MM.1S (cell line): ENCODE measurements around the gene PTMS.

Experiments used
- DNase-seq: peaks from one replicate; pipeline ENCODE4 v3.0.0-alpha.2; 2015
- H2AFZ ChIP-seq: fragments of 300-600 bp; sonication (generic); 2 replicates; pipeline ENCODE4 v1.6.0; 2016; ENCODE audit warnings: antibody characterized with exemption, low read length
- H3F3A ChIP-seq: fragments of 300-600 bp; sonication (generic); 2 replicates; pipeline ENCODE4 v1.6.1; 2016; ENCODE audit warnings: mild to moderate bottlenecking, antibody characterized with exemption, low read length, moderate library complexity, mixed read lengths; ENCODE audit not compliant: insufficient read depth
- H3K27ac ChIP-seq: fragments of 300-600 bp; sonication (generic); 2 replicates; pipeline ENCODE4 v1.5.1; 2016; ENCODE audit warnings: mild to moderate bottlenecking, low read length
- H3K27me3 ChIP-seq: fragments of 300-600 bp; sonication (generic); replicated peaks from 2 replicates; pipeline ENCODE4 v1.6.0; 2016; ENCODE audit warnings: low read length; ENCODE audit not compliant: insufficient read depth
- H3K36me3 ChIP-seq: fragments of 300-600 bp; sonication (generic); replicated peaks from 2 replicates; pipeline ENCODE4 v1.6.1; 2016; ENCODE audit warnings: mild to moderate bottlenecking, low read length, mixed read lengths; ENCODE audit not compliant: insufficient read depth
- H3K4me1 ChIP-seq: fragments of 300-600 bp; sonication (generic); 2 replicates; pipeline ENCODE4 v1.6.1; 2016; ENCODE audit warnings: low read length, mixed read lengths
- H3K4me2 ChIP-seq: fragments of 300-600 bp; sonication (generic); 2 replicates; pipeline ENCODE4 v1.6.0; 2016; ENCODE audit warnings: low read depth, low read length
- H3K4me3 ChIP-seq: fragments of 300-600 bp; sonication (generic); 2 replicates; pipeline ENCODE4 v1.5.1; 2016; ENCODE audit warnings: low read length, mixed read lengths
- H3K79me2 ChIP-seq: fragments of 300-600 bp; sonication (generic); 2 replicates; pipeline ENCODE4 v1.6.1; 2016; ENCODE audit warnings: mixed run types, low read length, mixed read lengths
- H3K9ac ChIP-seq: fragments of 300-600 bp; sonication (generic); 2 replicates; pipeline ENCODE4 v1.6.1; 2016; ENCODE audit warnings: low read length, mixed read lengths
- H3K9me2 ChIP-seq: fragments of 300-600 bp; sonication (generic); replicated peaks from 2 replicates; pipeline ENCODE4 v1.6.1; 2016; ENCODE audit warnings: mild to moderate bottlenecking, low read length, mixed read lengths; ENCODE audit not compliant: insufficient read depth
- H3K9me3 ChIP-seq: fragments of 300-600 bp; sonication (generic); replicated peaks from 2 replicates; pipeline ENCODE4 v1.6.1; 2016; ENCODE audit warnings: mild to moderate bottlenecking, low read length, mixed read lengths; ENCODE audit not compliant: insufficient read depth
- H4K20me1 ChIP-seq: fragments of 300-600 bp; sonication (generic); 2 replicates; pipeline ENCODE4 v1.6.1; 2016; ENCODE audit warnings: mild to moderate bottlenecking, low read length, moderate library complexity, mixed read lengths; ENCODE audit not compliant: insufficient read depth
- CTCF ChIP-seq: fragments of 300-600 bp; sonication (generic); IDR thresholded peaks from 2 replicates; pipeline ENCODE4 v1.5.1; 2016; ENCODE audit warnings: antibody characterized with exemption, low read length, mixed read lengths
- EZH2 ChIP-seq: fragments of 300-600 bp; sonication (generic); optimal IDR thresholded peaks from 2 replicates; pipeline ENCODE3; 2017; ENCODE audit warnings: low read depth, mild to moderate bottlenecking, antibody characterized with exemption, low read length, mixed read lengths
- EZH2phosphoT487 ChIP-seq: fragments of 300-600 bp; sonication (generic); IDR thresholded peaks from 2 replicates; pipeline ENCODE4 v1.6.1; 2018; ENCODE audit warnings: antibody characterized with exemption, low read length

Gene PTMS

GRCh38 chr12:6766651-6767349, 637 bp downstream of the PTMS start:
- peaks cover 13% of the 10 kb centered on the region for H3K27me3 ChIP-seq
- H2AFZ ChIP-seq: peak overlapping the region; percentile 76
- no peak overlapping the region for H3K27ac ChIP-seq
- TF ChIP-seq CTCF: peak; percentile 58
- TF ChIP-seq EZH2: no peak
- peaks cover 13% of the 10 kb centered on the region; the same call in 1 of the 2 replicates for H3F3A ChIP-seq
- peaks cover 16% of the 10 kb centered on the region for H3K4me1 ChIP-seq
- H3K4me2 ChIP-seq: peak overlapping the region; percentile 87
- no peaks in the 10 kb centered on the region for H3K79me2 ChIP-seq
- no peaks in the 10 kb centered on the region for H3K9me2 ChIP-seq
- no peaks in the 10 kb centered on the region for H4K20me1 ChIP-seq
- H3K4me3 ChIP-seq: peak overlapping the region; percentile 61
- DNase-seq: peak; percentile 69
- peak overlapping the region; percentile 28; the same call in 1 of the 2 replicates for H3K9ac ChIP-seq
- H3K9me3 ChIP-seq: no peaks in the 10 kb centered on the region
- no peaks in the 10 kb centered on the region for H3K36me3 ChIP-seq

DNA sequence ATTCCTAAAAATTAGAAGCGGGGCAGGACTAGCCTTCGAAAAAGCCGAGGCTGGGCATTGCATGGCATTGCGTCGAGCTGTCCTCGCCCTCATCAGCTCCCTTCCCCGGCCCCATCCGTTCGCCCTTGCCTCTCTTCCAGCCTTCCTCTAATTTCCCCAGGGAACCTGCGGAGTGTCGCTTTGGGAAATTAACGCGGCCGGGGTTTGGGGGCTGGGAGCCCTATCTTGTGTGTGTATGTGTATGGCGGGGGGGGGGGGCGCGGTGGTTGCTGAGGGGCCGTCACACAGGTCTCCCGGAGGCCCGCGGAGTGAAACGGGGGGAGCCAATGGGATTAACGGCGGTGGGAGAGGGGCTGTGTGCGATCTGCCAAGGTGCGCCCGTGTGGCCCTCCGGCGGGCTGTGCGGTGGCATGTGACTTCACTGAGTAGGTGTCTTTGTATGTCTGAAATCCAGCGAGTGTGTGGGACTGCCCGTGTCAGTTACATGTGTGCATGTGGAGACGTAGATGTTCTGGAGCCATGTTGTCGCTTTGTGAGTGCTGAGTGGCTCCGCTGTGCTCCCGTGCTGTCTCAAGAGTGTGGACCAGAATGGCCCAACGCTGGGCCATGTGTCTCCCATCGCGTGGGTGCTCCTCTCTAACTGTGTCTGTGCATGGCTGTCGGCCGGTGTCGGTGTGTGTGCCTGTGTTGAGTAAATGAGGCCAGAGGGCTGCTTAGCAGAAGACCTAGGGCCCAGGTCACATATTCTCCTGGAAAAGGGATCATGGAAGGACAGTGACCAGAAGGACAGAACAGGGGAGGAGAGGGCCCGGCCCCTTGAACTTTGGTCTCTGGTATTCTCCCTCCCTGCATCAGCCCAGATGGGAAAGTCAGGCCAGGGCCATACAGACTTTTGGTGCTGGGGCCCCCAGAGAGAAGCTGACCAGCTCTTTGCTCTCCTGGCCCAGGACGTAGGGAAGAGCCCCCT, 1.5 kb downstream of the PTMS start:
- no peak for TF ChIP-seq CTCF
- no peak for TF ChIP-seq EZH2phosphoT487
- TF ChIP-seq EZH2: no peak
- H3K4me3 ChIP-seq: peak overlapping the region; percentile 61
- no peaks in the 10 kb centered on the region for H3K9me3 ChIP-seq
- H3K4me2 ChIP-seq: peak overlapping the region; percentile 87
- peak overlapping the region; percentile 76 for H2AFZ ChIP-seq
- peaks cover 13% of the 10 kb centered on the region for H3K27me3 ChIP-seq
- H3K9me2 ChIP-seq: no peaks in the 10 kb centered on the region
- H3K36me3 ChIP-seq: no peaks in the 10 kb centered on the region
- no peak for DNase-seq
- H4K20me1 ChIP-seq: no peaks in the 10 kb centered on the region
- peaks cover 15% of the 10 kb centered on the region; the same call in 1 of the 2 replicates for H3F3A ChIP-seq
- peaks cover 16% of the 10 kb centered on the region for H3K4me1 ChIP-seq
- no peaks in the 10 kb centered on the region for H3K79me2 ChIP-seq
- H3K9ac ChIP-seq: peak overlapping the region; percentile 28; the same call in 1 of the 2 replicates
- H3K27ac ChIP-seq: no peak overlapping the region

- H3K4me3 ChIP-seq: no peak overlapping the region
- no peak for DNase-seq
- no peaks in the 10 kb centered on the region for H3K79me2 ChIP-seq
- H4K20me1 ChIP-seq: no peaks in the 10 kb centered on the region
- no peak overlapping the region for H3K27ac ChIP-seq
- no peak overlapping the region for H3K9ac ChIP-seq
- H3K9me3 ChIP-seq: no peaks in the 10 kb centered on the region
- peaks cover 15% of the 10 kb centered on the region for H3K4me1 ChIP-seq
- no peaks in the 10 kb centered on the region for H3K36me3 ChIP-seq
- TF ChIP-seq CTCF (no peak), EZH2 (no peak), EZH2phosphoT487 (no peak)
- no peaks in the 10 kb centered on the region for H3K9me2 ChIP-seq
- H3K27me3 ChIP-seq: peaks cover 13% of the 10 kb centered on the region
- H3K4me2 ChIP-seq: no peak overlapping the region
- H3F3A ChIP-seq: peaks cover 15% of the 10 kb centered on the region; the same call in 1 of the 2 replicates
- H2AFZ ChIP-seq: no peak overlapping the region
These were observed 2.3 kb downstream of the PTMS start for GRCh38 chr12:6768437-6768914.
